Activated CD4-positive, alpha-beta T cell treated with anti-CD3 and anti-CD28 coated beads, Interleukin-10, Interleukin-2, amounts not matched to agents 100 ng/mL and 50 ng/mL, durations not matched to agents 16 hours and 8 hours (primary cell): ENCODE data around the gene LRRC4B.

ENCODE experiments used
- DNase-seq: peaks from one replicate; pipeline ENCODE4 v3.0.0-alpha.2; 2020

The LRRC4B gene

DNA sequence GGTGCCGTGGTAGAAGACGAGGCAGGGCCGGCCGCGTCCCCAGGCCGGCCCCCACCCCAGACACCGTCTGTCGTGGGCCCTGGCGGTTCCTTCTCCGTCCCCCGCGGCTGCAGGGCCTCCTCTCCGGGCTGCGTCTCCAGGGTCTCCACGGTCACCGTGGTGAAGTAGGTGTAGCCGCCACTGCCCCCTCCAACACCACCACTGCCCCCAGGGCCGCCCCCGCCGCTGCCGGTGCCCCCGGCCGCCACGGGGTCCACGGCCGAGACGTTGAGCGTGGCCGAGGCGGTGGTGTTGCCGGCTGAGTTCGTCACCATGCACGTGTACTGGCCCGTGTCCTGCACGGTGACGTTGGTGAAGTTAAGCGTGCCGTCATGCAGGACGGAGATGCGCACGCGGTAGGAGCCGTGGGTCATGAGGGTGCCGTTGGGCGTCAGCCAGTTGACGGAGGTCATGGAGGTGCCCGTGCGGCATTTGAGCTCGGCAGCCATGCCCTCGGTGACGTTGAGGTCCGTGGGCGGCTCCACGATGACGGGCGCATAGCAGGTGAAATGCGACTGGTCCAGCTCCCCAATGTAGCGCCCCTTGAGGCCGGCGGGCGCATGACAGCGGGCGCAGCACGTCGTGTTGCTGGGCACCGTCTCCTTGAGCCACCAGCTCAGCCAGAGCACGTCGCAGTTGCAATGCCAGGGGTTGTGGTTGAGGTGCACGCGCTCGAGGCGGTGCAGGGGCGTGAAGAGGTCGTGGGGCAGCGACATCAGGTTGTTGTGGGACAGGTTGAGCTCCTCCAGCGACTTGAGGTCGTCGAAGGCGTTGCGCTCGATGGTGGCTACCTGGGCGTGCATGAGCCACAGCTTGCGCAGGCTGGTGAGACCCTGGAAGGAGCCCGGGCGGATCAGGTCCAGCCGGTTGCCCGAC is 49.9 kb downstream of the LRRC4B start:
- DNase-seq, result no peak

DNA sequence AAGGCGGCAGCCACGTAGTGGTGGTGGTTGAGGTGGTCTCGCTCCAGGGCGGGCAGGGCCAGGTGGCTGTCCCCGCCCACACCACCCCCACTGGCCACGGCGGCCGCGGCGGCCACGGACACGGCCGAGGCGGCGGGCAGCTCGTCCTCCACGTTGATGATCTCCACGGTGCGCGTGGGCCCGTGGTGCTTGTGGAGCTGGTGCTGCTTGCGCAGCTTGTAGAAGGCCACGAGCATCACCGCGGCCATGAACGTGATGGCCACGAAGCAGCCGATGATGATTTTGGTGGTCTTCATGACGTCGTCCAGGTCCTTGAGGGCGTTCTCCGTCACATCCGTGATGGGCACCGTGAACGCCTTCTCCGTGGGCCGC is 50.5 kb downstream of the LRRC4B start:
- no peak for DNase-seq

DNA sequence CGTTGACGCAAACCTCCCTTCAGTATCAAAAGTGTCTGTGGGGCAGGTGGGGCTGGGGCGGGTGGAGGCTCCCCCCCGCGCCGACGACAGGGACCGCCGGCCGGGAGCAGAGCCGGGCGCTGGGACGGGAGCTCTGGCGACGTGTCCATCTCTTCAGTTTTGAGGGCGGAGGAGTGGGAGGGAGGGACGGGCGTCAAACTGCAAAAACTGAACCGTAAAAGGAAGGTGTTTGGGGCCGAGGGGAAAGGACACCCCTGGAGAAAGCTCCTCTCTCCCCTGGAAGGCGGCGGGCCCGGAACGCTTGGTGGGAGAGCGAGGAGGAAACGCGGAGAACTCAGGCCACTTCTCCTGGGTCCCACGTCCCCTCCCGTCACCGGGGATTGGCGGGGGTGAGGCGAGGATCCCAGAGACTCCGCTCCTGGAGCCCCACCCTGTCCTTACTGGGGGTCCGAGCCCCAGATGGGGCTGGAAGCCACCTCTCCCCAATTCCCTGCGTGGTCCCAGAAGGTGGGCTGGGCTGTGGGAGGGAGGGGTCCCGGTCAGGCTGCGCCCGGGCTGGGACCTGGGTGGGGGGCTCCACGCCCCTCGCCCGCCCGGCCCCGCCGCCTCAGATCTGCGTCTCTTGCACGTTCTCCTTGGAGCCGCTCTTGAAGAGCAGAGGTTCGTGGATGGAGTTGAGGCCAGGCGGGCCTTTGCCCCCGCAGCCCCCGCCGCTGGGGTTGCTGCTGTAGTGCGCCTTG is 51.1 kb downstream of the LRRC4B start:
- no peak for DNase-seq

DNA sequence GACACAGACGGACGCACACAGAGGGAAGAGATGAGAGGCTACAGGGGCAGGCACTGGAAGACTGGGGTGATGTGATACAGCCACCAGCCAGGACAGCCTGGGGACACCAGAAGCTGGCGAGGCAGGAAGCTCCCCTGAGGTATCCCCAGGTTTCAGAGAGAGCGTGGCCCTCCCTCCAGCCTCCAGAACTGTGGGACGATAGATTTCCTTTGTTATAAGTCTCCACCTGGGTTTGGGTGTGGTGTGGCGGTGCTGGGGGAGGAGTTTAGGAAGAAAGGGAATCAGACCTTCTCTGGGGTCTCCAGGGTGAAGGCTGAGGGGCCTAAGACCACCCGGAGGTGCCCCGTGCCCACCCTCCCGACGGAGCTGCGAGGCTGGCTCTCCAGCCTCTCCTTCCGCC is 51.8 kb downstream of the LRRC4B start:
- no peak for DNase-seq

DNA sequence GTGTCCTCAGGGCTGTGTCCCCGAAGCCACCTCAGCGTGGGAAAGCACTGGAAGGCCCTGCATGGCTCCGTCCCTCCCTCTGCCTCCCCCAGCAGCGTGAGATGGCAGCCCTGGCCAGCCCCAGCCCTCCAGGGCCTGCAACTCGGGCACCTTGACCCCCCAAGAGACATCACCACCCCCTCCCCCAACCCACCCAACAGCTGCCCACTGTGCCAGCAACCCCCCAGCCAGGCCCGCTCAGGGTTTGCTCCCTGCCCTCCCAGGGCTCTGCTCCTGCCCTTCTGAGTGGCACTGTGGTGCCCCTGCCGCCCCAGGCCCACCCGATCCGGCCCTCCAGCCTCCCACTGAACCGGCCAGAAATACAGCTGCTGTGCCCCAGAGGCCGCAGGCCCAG is 53.1 kb downstream of the LRRC4B start:
- DNase-seq, result no peak

DNA sequence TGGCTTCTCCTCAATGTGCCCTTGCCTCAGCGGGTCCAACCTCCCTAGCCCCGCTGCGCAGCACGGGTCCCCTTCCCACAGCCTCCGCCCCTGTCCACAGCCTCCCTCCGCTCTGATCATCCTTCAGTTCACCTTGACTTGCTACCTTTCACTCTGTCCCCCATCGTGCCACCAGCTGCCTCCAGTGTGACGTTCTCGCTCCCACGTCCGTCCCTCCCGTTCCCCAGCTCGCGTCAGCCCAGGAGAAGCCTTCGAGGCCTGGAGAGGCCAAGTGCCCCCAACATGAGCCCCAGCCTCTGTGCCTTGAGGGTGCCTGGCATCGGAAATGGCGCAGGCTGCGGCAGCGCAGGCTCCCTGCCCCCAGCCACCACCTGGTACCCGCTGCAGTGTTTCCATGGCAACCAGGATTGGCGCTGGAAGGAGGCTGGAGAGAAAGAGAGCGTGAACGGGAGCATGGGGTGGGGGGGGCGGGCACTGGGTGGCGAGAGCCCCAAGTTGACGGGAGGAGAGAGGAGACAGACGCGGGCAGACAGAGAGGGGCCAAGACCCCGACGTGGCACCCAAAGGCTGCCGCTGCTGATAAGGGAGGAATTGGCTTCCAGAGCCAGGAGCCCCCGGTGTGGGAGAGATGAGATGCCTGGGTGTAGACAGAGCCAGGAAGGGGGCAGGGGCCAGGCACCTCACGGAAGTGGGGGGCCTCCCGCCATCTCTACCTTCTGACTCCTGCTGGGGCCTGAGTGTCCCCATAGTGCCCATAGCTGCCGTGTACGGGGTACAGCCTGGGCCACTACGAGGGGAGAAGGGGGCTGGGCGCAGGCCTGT is 53.7 kb downstream of the LRRC4B start:
- DNase-seq, result no peak

DNA sequence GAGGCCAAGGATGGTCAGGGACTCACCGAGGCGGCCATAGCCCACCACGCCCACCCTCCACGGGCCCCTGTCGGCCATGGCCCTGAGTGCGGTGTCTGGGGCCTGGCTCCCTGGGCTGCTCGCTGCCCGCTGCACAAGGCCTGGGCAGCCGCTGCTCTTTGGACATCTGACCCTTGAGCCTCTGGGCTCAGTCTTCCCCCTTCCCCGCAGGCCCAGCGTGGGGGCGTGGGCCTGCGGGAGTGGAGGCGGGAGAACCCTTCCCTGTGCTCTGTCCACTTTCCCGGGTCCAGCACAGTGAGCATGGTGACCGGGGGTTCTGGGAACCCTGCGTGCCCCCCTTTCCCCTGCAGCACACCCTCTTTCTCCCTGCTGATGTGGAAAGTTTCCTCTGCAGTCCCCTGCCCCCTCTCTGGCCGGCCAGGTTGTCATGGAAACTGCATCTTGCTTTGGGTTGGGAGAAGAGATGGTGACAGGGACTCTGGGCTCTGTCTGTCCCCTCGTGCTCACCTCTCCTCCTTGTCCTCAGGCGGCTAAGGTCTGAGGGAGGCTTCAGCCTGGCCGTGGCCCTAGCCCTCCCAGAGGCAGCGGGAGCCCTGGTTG is 54.4 kb downstream of the LRRC4B start, which contains the start of gene ASPDH:
Gene ASPDH (minus strand): TSS at position 168 of the 600 bp plus-strand sequence. CDS start 90 bp downstream, at position 78.
- DNase-seq, result no peak

DNA sequence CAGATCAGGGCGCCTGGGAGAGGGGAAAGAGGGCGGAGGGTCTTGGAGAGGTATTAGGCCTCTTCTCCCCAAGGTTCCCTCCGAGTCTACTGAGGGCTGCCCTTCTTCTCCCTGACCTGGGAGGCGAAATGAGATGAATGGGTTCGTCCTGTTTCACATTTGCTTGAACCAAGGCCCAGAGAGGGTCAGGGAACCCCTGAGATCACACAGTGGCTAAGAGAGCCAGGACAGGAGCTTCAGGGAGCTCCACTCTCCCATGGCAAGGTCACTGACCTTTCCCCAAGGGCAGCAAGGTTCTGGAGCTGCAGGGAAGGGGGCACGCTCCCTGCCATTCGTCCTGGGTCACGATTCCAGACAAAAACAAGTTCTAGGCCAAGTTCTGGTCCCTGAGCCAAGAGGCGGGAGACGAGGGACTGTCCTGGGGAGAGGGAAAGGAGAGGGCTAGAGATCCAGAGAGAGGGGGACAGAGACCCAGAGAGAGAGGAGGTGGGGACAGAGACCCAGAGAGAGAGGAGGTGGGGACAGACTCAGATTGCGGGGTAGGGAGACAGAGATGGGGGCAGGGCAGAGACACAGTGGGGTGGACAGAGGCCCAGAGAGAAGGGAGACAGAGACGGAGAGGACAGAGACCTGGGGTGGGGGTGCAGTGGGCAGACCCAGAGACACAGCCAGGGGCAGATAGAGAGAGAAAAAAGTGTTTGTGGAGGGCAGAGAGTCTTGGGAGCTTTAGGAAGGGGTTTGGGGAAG is 55.1 kb downstream of the LRRC4B start:
- no peak for DNase-seq

DNA sequence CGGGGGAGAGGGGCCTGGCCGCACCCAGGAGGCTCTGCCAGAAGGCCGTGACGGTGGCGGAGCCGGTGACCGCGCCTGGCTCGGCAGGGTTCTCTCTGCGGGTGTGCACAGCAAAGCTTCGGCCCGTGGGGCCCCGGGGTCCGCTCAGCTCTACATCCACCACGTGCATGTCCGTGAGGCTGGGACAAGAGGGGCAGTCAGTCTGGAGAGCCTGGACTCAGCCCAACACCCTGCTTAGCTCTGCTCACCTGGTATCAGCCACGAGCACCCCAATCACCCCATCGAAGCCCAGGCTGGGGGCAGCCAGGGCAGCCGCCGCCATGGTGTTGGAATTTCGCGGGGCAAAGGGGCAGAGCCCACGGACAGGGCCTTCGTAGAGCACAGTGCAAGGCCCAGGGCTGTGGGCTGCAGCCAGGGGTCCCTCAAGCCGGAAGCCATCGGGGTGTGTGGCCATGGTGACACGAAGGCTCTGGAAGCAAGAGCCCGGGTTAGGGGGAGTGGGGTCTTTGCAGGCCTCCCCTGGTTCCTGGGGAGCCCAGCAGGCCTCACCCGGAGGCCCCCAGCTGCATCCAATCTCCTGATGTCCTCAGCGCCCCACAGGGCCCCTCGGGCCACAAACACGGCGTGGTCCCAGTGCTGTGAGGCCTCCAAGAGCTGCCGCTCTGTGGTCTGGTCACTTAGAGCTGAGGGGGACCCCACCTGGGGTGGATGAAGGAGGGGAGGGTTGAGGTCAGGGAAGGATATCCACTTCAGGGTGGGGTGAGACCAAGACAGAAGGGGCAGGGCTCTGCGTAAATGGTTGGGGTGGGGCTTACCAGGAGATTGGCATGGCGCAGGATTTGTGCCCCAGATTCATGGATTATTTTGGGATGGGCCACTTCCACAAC is 55.9 kb downstream of the LRRC4B start:
- no peak for DNase-seq

DNA sequence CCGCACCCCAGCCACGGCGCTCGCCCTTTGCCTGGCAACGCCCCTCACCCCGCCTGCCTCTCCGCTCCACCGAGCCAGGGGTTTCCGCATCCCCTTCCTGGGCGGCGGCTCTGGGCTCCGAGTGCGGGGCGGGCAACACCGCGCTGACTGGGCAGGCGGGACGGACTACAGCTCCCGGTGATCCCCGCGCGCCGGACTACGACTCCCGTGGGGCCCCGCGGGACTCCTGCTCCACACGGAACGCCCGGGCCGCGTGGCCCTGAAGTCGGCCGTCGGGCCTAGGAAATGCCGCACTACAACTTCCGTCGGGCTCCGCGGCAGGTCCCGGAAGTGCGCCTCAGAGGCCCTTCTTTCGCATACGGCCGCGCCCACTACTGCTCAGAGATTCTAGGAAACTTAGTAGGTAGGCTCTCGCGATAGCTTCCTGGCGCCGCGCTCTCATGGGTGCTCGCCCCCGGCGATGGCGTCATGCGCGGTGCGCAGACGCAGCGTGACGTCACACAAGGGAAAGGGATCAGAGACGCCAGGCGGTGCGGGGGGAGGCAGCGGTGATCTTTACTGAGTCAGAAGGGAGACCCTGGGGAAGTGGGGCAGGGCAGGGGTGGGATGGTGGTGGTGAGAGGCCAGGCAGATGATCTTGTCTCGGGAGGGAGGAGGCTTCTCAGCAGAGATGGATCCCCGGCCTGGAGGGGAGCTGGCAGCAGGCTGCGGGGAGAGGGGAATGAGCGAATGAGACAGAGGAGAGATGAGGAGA is 57.0 kb downstream of the LRRC4B start, which contains the start of gene JOSD2:
Gene JOSD2 (minus strand): TSS at position 123 of the 754 bp plus-strand sequence. CDS start 760 bp downstream, outside the sequence.
- DNase-seq, result peak; percentile 98

DNA sequence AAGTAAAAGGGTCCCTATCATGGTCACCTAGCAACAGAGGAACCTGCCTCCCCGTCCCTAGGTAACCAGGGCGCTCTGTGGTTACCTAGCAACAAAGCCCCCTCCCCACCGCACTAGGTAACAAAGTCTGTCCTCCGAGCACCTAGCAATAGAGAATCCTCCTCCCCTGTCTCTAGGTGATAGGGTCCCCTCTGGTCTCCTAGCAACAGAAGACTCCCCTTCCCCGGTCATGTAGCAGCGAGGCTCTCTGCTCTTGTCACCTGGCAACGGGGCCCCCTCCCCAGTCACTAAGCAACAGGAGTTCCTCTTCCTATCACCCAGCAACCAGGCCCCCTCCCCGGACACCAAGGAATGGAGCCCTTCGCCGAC is 57.6 kb downstream of the LRRC4B start:
- no peak for DNase-seq

DNA sequence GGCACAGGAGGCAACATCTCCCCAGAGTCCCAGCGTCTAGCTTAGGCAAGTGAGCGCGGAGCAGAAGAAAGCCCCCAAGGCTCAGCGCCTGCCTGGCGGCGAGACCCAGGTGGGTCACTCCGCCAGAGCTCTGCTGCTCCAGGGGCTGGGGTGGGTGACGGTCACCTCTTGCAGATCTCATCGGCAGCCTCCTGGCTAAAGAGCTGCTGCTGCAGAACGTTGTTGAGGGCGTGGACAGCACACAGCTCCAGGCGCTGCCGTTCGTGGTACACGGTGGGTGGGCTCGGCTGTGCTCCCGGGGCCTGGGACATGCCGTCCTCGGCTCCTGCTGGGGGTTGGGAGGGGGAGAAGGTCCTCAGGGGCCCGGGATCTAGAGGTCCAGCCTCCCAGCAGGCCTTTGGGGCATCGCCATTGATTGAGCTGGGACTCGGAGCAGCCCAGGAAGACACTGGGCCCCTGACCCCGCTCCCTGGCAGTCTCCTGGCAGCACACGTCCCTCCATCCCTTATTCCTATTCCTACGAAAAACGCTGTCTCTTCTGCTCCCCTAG is 58.0 kb downstream of the LRRC4B start:
- DNase-seq, result no peak

DNA sequence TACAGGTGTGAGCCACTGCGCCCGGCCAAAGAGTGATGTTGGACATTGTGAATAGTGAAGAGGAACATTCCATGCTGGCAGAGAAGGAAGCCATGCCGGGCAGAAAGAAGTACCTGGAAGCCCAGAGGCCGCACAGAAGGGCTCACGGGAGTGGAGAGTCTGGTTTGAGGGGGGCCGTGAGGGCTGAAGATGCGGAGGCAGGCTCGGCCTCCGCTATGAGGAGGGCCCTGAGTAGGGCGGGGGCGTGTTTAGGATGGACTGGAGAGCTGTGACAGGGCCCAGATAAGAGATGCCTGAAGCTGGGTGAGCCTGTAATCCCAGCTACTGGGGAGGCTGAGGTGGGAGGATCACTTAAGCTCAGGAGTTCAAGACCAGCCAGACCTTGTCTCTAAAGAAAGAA is 58.9 kb downstream of the LRRC4B start:
- no peak for DNase-seq

DNA sequence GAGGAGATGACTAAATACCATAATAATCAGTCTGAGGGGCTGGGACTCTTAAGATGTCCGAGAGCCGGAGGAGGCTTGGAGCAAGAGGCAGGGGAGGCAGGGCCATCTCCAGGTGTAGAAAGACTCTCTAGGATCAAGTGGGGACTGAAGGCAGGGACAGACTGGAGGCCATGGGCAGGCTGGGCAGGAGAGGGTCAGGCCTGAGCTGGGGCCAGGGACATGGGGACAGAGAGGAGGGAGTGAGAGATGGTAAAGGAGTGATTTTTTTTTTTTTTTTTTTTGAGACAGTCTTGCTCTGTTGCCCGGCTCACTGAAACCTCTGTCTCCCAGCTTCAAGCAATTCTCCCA is 59.4 kb downstream of the LRRC4B start:
- DNase-seq, result no peak

DNA sequence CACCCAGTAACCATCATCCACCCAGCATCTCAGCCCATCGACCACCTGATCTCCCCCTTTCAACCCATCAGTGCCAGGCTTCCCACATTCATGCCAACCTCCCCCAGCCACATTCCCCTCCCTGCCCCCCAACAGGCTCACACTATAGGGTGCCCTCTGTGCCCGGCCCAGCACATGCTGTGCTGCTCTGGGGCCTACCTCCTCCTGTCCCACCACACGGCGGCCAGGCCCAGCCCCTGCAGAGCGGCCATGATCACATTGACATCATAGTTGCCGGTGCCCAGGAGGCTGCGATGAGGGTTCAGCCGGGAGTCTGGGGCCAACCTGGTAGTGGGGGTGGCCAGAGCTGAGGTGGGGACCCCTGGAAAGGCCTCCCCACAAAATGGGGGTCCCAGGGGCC is 60.9 kb downstream of the LRRC4B start:
- no peak for DNase-seq

DNA sequence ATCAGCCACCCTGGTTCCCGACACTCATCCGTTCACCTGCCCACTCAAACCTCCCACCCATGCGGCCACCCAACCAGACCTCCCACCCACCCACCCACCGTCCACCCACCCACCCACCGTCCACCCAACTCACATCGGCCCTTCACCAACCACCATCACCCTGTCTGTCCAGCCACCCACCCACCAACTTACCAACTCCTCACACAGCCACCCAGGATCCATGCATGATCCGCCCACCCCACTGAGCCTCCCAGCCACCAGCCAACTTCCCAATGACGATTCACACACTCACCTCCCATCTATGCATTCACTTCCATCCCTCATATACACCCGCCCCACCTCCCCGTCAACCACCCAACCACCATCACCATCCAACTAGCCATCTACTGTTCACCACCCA is 61.5 kb downstream of the LRRC4B start:
- DNase-seq, result no peak

DNA sequence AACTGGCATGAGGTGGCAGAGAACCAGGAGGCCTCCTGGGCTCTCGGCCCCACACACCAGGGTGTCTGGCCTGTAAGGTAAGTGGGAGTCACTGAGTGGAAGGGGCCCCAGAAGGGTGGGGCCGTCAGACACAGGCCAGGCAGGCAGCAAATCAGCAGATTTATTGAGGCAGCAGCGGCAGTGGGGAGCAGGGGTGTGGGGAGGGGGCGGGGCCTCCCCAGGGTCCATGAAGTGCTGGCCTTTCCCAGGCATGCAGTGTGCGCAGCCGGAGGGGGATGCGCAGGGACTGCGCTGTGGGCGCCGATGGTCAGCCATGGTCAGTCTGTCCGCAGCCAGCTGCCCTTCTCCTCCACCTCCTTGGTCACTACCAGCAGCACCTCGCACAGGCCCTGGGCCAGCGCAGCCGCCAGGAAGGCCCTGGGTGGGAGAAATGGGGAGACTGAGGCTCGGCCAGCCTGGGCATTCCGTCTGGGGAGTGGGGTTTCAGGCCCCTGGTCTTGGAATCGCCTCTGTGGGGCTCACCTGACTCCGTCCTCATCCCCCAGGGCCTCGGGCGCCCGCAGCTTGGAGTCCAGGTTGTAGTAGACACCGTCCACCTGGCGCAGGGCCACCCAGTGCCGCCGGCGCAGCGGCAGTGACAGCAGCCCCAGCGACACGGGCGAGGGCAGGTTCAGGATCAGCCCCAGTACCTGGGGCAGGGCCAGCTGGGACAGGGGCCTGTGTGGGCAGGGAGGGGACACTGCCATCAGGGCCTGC is 62.2 kb downstream of the LRRC4B start:
- DNase-seq, result no peak

DNA sequence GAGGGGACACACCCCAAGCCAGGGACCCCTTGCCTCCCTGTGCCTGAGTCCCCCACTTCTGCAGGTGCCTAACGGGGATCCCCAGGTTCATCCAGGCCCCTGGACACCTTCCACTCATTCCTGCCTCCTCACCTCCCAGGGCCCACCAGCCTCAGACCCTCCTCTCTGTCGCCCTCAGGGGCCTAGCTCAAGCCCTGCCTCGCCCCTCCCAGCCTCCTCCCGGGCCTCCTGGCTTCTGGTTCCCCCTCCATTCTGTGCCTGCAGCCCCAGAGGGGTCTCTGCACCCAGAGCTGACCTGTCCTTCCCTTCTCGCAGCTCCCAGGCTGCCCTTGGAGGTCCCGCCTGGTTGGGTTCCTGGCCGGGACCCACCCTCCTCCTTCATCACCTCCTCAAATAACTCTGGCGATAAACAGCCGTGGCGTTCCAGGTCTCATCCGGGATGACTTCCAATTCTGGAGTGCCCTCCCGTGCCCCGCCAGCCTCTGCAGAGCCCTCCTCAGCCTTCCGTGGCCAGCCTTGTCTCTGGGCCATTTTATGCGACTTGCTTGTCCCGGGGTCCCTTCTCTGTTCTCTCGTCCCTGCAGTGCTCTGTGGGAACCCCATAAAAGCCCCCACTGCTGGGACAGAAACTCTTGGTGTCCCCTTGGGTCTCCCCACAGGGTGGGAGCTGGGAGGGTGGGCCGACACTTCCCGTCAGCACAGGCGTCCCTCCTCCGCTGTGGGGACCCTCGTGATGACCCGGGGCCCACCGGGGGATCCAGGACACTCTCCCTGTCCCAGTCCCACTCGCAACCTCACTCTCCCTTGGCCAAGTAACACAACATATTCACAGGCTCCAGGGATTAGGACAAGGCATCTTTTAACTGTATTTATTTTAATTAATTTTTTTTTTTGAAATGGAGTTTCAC is 66.4 kb downstream of the LRRC4B start:
- no peak for DNase-seq
